GM23338 (cell line): ENCODE measurements around the gene CAMTA1. TPM values are rescaled to one million over a fixed set of nuclear protein-coding genes. Genes with fewer than 3 reads are reported as not detected.

Experiments used
- ATAC-seq: fragments of 200-7000 bp; cut with Tn5 transposase; 3 replicates; pipeline ENCODE4 v1.9.1; 2020
- DNase-seq: peaks from one replicate; pipeline ENCODE4 v3.0.0-alpha.2; 2015; ENCODE audit warnings: low spot score
- H2AFZ ChIP-seq: fragments of 200-600 bp; sonication (generic); 2 replicates; pipeline ENCODE4 v1.8.0; 2016; ENCODE audit warnings: antibody characterized with exemption, mild to moderate bottlenecking, moderate library complexity
- H3F3A ChIP-seq: fragments of 200-600 bp; sonication (generic); replicated peaks from 2 replicates; pipeline ENCODE4 v1.8.0; 2017; ENCODE audit warnings: antibody characterized with exemption, mixed run types, low read depth
- H3K27ac ChIP-seq: fragments of 200-600 bp; sonication (generic); 2 replicates; pipeline ENCODE4 v1.6.1; 2016; ENCODE audit warnings: low read depth
- H3K27me3 ChIP-seq: fragments of 200-600 bp; sonication (generic); 2 replicates; pipeline ENCODE4 v1.8.0; 2016; ENCODE audit warnings: mild to moderate bottlenecking, mixed run types, moderate library complexity; ENCODE audit not compliant: insufficient read depth
- H3K36me3 ChIP-seq: fragments of 200-600 bp; sonication (generic); 2 replicates; pipeline ENCODE4 v1.8.0; 2016; ENCODE audit warnings: mild to moderate bottlenecking; ENCODE audit not compliant: insufficient read depth
- H3K4me1 ChIP-seq: fragments of 200-600 bp; sonication (generic); 2 replicates; pipeline ENCODE4 v1.8.0; 2016; ENCODE audit warnings: mild to moderate bottlenecking, moderate library complexity; ENCODE audit not compliant: insufficient read depth
- H3K4me2 ChIP-seq: fragments of 200-600 bp; sonication (generic); 2 replicates; pipeline ENCODE4 v1.7.1; 2017; ENCODE audit warnings: mixed run types
- H3K4me3 ChIP-seq: fragments of 200-600 bp; sonication (generic); 2 replicates; pipeline ENCODE4 v1.6.1; 2016; ENCODE audit warnings: mixed run types
- H3K79me2 ChIP-seq: fragments of 200-600 bp; sonication (generic); replicated peaks from 2 replicates; pipeline ENCODE4 v1.8.0; 2017; ENCODE audit warnings: mild to moderate bottlenecking; ENCODE audit not compliant: insufficient read depth
- H3K9me2 ChIP-seq: fragments of 200-600 bp; sonication (generic); 2 replicates; pipeline ENCODE4 v1.8.0; 2017; ENCODE audit not compliant: insufficient read depth
- H4K20me1 ChIP-seq: fragments of 200-600 bp; sonication (generic); replicated peaks from 2 replicates; pipeline ENCODE4 v1.8.0; 2017; ENCODE audit warnings: mild to moderate bottlenecking; ENCODE audit not compliant: insufficient read depth
- H3K27ac Mint-ChIP-seq: 2 replicates; pipeline ENCODE4 v1.8.0; 2020; ENCODE audit warnings: inconsistent platforms, mild to moderate bottlenecking, moderate library complexity, mixed read lengths
- H3K27me3 Mint-ChIP-seq: 3 replicates; pipeline ENCODE4 v1.8.0; 2022; ENCODE audit warnings: low read depth, mild to moderate bottlenecking, moderate library complexity, mixed read lengths, inconsistent platforms; ENCODE audit not compliant: insufficient read depth, poor library complexity
- H3K36me3 Mint-ChIP-seq: 3 replicates; pipeline ENCODE4 v1.8.0; 2021; ENCODE audit warnings: low read depth, mild to moderate bottlenecking, inconsistent platforms, moderate library complexity, mixed read lengths
- H3K4me1 Mint-ChIP-seq: 3 replicates; pipeline ENCODE4 v1.8.0; 2020; ENCODE audit warnings: mild to moderate bottlenecking, inconsistent platforms, mixed read lengths
- H3K4me3 Mint-ChIP-seq: 3 replicates; pipeline ENCODE4 v1.8.0; 2021; ENCODE audit warnings: moderate library complexity, mild to moderate bottlenecking, inconsistent platforms, mixed read lengths
- H3K9me3 Mint-ChIP-seq: 3 replicates; pipeline ENCODE4 v1.8.0; 2020; ENCODE audit warnings: moderate library complexity, mild to moderate bottlenecking, inconsistent platforms, mixed read lengths
- CTCF ChIP-seq, 2 experiments: fragments of 200-600 bp in 1 of 2; sonication (generic) in 1 of 2; conservative IDR thresholded peaks; 2 replicates each; pipeline versions ENCODE4 v1.5.1 to v1.6.1; 2016 to 2017; ENCODE audit warnings: antibody characterized with exemption in 2 of 2, low read depth in 2 of 2, mild to moderate bottlenecking in 2 of 2, moderate library complexity in 1 of 2
- ETS1 ChIP-seq: IDR thresholded peaks from 2 replicates; pipeline ENCODE4 v1.6.1; 2016; ENCODE audit warnings: antibody characterized with exemption
- EZH2 ChIP-seq: fragments of 200-600 bp; sonication (generic); IDR thresholded peaks from one replicate; pipeline ENCODE4 v1.8.0; 2017; ENCODE audit warnings: antibody characterized with exemption, mild to moderate bottlenecking, low read depth; ENCODE audit not compliant: unreplicated experiment
- JUNB ChIP-seq: IDR thresholded peaks from one replicate; pipeline ENCODE4 v1.6.1; 2016; ENCODE audit warnings: antibody characterized with exemption; ENCODE audit not compliant: unreplicated experiment
- NANOG ChIP-seq: IDR thresholded peaks from 2 replicates; pipeline ENCODE4 v1.6.1; 2016; ENCODE audit warnings: antibody characterized with exemption, borderline replicate concordance
- ZNF114 ChIP-seq: fragments of 250-450 bp; sonication (Bioruptor Pico); IDR thresholded peaks from 2 replicates; pipeline ENCODE4 v1.5.0; 2020; ENCODE audit warnings: mild to moderate bottlenecking, moderate library complexity
- ZNF331 ChIP-seq: fragments of 250-450 bp; sonication (Bioruptor Pico); IDR thresholded peaks from 2 replicates; pipeline ENCODE4 v1.5.0; 2020; ENCODE audit warnings: low read depth, mild to moderate bottlenecking, moderate library complexity
- ZNF462 ChIP-seq: fragments of 250-450 bp; sonication (Bioruptor Pico); IDR thresholded peaks from 2 replicates; pipeline ENCODE4 v1.5.0; 2020; ENCODE audit warnings: mild to moderate bottlenecking, moderate library complexity
- polyA plus RNA-seq: library from polyadenylated mRNA; unstranded; fragments of >200 nt; fragmentation: Nextera tagmentation; extraction: Ambion mirVana; gene quantifications from 2 replicates; pipeline ENCODE4 v1.2.1, GENCODE V29; 2016
- total RNA-seq: library from RNA; depleted of rRNA; stranded (reverse); fragments of >200 nt; shearing (Covaris generic); gene quantifications from 2 replicates; pipeline ENCODE4 v1.2.3, GENCODE V29; 2014

The CAMTA1 gene
- total and polyA plus RNA-seq, 2 experiments from 2014 or later, result 115 to 519 TPM

GRCh38 chr1:7366286-7366954 is 581.2 kb downstream of the CAMTA1 start (continued):
- TF ChIP-seq ZNF331 (CRISPR knock-in tag), result no peak
- no peak for TF ChIP-seq ZNF114 (CRISPR knock-in tag)
- no peak for TF ChIP-seq NANOG
- no peak for TF ChIP-seq ETS1

- H3K9me2 ChIP-seq, result peaks cover 7% of the 10 kb centered on the region; the same call in 1 of the 2 replicates
- H3K4me1 Mint-ChIP-seq, result no peaks in the 10 kb centered on the region
- peaks cover 7% of the 10 kb centered on the region for H3K27me3 Mint-ChIP-seq
- no peak overlapping the region for H3K4me3 ChIP-seq
- H3K27ac Mint-ChIP-seq, result no peak overlapping the region
- H3K4me3 Mint-ChIP-seq, result no peak overlapping the region
- H3K36me3 Mint-ChIP-seq, result no peaks in the 10 kb centered on the region
- no peaks in the 10 kb centered on the region for H3K36me3 ChIP-seq
- H3K79me2 ChIP-seq, result no peaks in the 10 kb centered on the region
- no peaks in the 10 kb centered on the region for H3K9me3 Mint-ChIP-seq
- no peaks in the 10 kb centered on the region for H4K20me1 ChIP-seq
- H3K4me1 ChIP-seq, result no peaks in the 10 kb centered on the region
- no peaks in the 10 kb centered on the region for H3K27me3 ChIP-seq
- H2AFZ ChIP-seq, result no peak overlapping the region
- no peaks in the 10 kb centered on the region for H3F3A ChIP-seq
- DNase-seq, result no peak
- no peak overlapping the region for H3K27ac ChIP-seq
- H3K4me2 ChIP-seq, result no peak overlapping the region
- TF ChIP-seq CTCF (conservative IDR thresholded peaks at IDR 0.05; ENCODE audit: low read depth in 2 of 2) (no peak), JUNB (no peak), ZNF462 (CRISPR knock-in tag) (no peak), EZH2 (no peak)
- no peak for ATAC-seq
These were observed 581.9 kb downstream of the CAMTA1 start for GRCh38 chr1:7366955-7367665.
